Lower leg skin (tissue), 3 donors: ENCODE measurements around the gene CALHM6.

Source experiments
- POLR2A ChIP-seq, 2 donors: fragments of 450-650 bp; IDR thresholded peaks; one replicate each; pipeline ENCODE4 v1.6.1; 2016 to 2017; ENCODE audit warnings: antibody characterized with exemption in 2 of 2, mild to moderate bottlenecking in 1 of 2, moderate library complexity in 1 of 2
- TF ChIP-seq, protein P1 (sequence below), 3 donors: fragments of 450-650 bp; IDR thresholded peaks; one replicate each; pipeline ENCODE4 v1.5.1; 2016; ENCODE audit warnings: antibody characterized with exemption in 3 of 3, mild to moderate bottlenecking in 3 of 3, moderate library complexity in 2 of 3

DNA sequence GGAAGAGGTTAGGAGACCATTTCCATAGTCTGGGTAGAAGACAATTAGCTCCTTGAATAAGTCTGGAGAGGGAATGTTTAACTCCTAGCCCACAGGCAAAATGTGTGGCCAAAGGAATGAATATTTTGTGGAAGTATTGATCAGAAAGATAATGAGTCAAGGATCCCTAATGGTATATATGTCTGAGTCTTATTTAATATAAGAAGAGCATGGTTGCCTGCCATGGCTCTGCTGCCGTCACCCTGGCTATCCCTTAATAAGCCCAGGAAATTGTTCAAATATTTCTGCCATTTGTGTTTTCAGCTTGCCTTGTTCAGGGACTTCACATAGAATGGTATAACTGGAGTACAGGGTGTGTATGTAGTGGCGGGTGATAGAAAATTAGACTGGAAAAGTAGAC, 18.1 kb upstream of the CALHM6 start:
- TF ChIP-seq, protein P1, sequence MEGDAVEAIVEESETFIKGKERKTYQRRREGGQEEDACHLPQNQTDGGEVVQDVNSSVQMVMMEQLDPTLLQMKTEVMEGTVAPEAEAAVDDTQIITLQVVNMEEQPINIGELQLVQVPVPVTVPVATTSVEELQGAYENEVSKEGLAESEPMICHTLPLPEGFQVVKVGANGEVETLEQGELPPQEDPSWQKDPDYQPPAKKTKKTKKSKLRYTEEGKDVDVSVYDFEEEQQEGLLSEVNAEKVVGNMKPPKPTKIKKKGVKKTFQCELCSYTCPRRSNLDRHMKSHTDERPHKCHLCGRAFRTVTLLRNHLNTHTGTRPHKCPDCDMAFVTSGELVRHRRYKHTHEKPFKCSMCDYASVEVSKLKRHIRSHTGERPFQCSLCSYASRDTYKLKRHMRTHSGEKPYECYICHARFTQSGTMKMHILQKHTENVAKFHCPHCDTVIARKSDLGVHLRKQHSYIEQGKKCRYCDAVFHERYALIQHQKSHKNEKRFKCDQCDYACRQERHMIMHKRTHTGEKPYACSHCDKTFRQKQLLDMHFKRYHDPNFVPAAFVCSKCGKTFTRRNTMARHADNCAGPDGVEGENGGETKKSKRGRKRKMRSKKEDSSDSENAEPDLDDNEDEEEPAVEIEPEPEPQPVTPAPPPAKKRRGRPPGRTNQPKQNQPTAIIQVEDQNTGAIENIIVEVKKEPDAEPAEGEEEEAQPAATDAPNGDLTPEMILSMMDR (IDR thresholded peaks at IDR 0.05) = no peak
- TF ChIP-seq POLR2A (IDR thresholded peaks at IDR 0.05) = no peak
